Breast epithelium (tissue), 4 donors: Measurements from ENCODE around the gene POP7. TPM values are rescaled to one million over a fixed set of nuclear protein-coding genes. Genes with fewer than 3 reads are reported as not detected.
A peak's percentile ranks its signal among the peaks of the same experiment; 100 is the strongest.

Experiments used
- DNase-seq, 2 donors: peaks; one replicate each; pipeline ENCODE4 v3.0.0-alpha.2; 2019; ENCODE audit warnings: low spot score in 2 of 2
- H3K27ac ChIP-seq, 2 donors: fragments of 200-600 bp; sonication (generic) in 1 of 2; one replicate each; pipeline ENCODE4 v1.5.1; 2016 to 2019; ENCODE audit warnings: mild to moderate bottlenecking in 1 of 2
- H3K27me3 ChIP-seq, 2 donors: fragments of 200-600 bp; sonication (generic) in 1 of 2; one replicate each; pipeline versions ENCODE4 v1.5.1 to v1.6.0; 2017 to 2019; ENCODE audit warnings: control low read depth in 1 of 2, mild to moderate bottlenecking in 1 of 2
- H3K36me3 ChIP-seq: fragments of 200-600 bp; one replicate; pipeline ENCODE4 v1.5.1; 2019
- H3K4me1 ChIP-seq, 2 donors: fragments of 200-600 bp; sonication (generic); one replicate each; pipeline ENCODE4 v1.5.1; 2016 to 2019; ENCODE audit warnings: control low read depth in 1 of 2
- H3K4me3 ChIP-seq, 3 donors: fragments of 200-600 bp; sonication (generic); 1 replicate in 2 of 3; 2 replicates in 1 of 3; pipeline ENCODE4 v1.5.1; 2016 to 2019; ENCODE audit warnings: mild to moderate bottlenecking in 3 of 3, moderate library complexity in 2 of 3
- H3K9me3 ChIP-seq, 2 donors: fragments of 200-600 bp; sonication (generic) in 1 of 2; one replicate each; pipeline ENCODE4 v1.5.1; 2016 to 2019; ENCODE audit warnings: control low read depth in 1 of 2
- POLR2A ChIP-seq: fragments of 450-650 bp; IDR thresholded peaks from one replicate; pipeline ENCODE4 v1.6.1; 2016; ENCODE audit warnings: antibody characterized with exemption, mild to moderate bottlenecking, moderate library complexity
- POLR2AphosphoS5 ChIP-seq, 3 donors: sonication (generic); formaldehyde crosslinking; IDR thresholded peaks; one replicate each; pipeline ENCODE4 v1.6.1; 2017; ENCODE audit warnings: antibody characterized with exemption in 3 of 3
- intact Hi-C: fragments of 100-400 bp; cut with DNase I; formaldehyde crosslinking; loops from one replicate; pipeline ENCODE4 v1.15.1; 2023; ENCODE audit warnings: low total_unique reads
- total RNA-seq, 3 donors: library from RNA; depleted of rRNA; stranded (reverse); fragments of >200 nt; gene quantifications; one replicate each; pipeline ENCODE4 v1.1.0, GENCODE V29; 2016
- TF ChIP-seq, protein P1 (sequence below), 3 donors: fragments of 450-650 bp; IDR thresholded peaks; one replicate each; pipeline ENCODE4 v1.5.1; 2016 to 2017; ENCODE audit warnings: antibody characterized with exemption in 3 of 3, mild to moderate bottlenecking in 3 of 3, moderate library complexity in 3 of 3

Gene POP7
- total RNA-seq, 3 donors from 2014 or later, result 25.8 to 28.2 (median 27.4) TPM

- Histone ChIP-seq H3K27me3 (no peaks in the 10 kb centered on the region), H3K36me3 (peaks cover 35% of the 10 kb centered on the region), H3K27ac (peak overlapping the region in 1 of 2 donors; percentile 45), H3K4me3 (no peak overlapping the region), H3K4me1 (peaks cover 0 to 5% of the 10 kb centered on the region in 2 donors), H3K9me3 (no peaks in the 10 kb centered on the region)
- intact Hi-C loops, result loop anchor here (5.0 to 10.0 kb wide), 2 partner anchors 112 to 209 kb away; partner anchors contain the start of genes SAP25 and TSC22D4
- TF ChIP-seq POLR2A, result no peak
- TF ChIP-seq, protein P1, sequence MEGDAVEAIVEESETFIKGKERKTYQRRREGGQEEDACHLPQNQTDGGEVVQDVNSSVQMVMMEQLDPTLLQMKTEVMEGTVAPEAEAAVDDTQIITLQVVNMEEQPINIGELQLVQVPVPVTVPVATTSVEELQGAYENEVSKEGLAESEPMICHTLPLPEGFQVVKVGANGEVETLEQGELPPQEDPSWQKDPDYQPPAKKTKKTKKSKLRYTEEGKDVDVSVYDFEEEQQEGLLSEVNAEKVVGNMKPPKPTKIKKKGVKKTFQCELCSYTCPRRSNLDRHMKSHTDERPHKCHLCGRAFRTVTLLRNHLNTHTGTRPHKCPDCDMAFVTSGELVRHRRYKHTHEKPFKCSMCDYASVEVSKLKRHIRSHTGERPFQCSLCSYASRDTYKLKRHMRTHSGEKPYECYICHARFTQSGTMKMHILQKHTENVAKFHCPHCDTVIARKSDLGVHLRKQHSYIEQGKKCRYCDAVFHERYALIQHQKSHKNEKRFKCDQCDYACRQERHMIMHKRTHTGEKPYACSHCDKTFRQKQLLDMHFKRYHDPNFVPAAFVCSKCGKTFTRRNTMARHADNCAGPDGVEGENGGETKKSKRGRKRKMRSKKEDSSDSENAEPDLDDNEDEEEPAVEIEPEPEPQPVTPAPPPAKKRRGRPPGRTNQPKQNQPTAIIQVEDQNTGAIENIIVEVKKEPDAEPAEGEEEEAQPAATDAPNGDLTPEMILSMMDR (IDR thresholded peaks at IDR 0.05), result no peak
- no peak for TF ChIP-seq POLR2AphosphoS5 (IDR thresholded peaks at IDR 0.05)
- no peak for DNase-seq
Measured at GRCh38 chr7:100686201-100686821, 19.6 kb upstream of the POP7 start.

- TF ChIP-seq POLR2A (no peak), POLR2AphosphoS5 (IDR thresholded peaks at IDR 0.05) (no peak)
- TF ChIP-seq, protein P1 (IDR thresholded peaks at IDR 0.05), result no peak
- Histone ChIP-seq H3K4me3 (no peak overlapping the region), H3K36me3 (peaks cover 31% of the 10 kb centered on the region), H3K4me1 (peaks cover 0 to 5% of the 10 kb centered on the region in 2 donors), H3K27ac (peak overlapping the region in 1 of 2 donors; percentile 45), H3K9me3 (no peaks in the 10 kb centered on the region), H3K27me3 (no peaks in the 10 kb centered on the region)
- intact Hi-C loops, result loop anchor here (5.0 to 10.0 kb wide), 2 partner anchors 112 to 210 kb away; partner anchors contain the start of genes SAP25 and TSC22D4
- DNase-seq, result no peak
Measured at GRCh38 chr7:100686822-100687211, 19.1 kb upstream of the POP7 start.

- peak overlapping the region; percentile 41 to 45 for H3K27ac ChIP-seq
- H3K36me3 ChIP-seq, result peaks cover 26% of the 10 kb centered on the region
Measured at GRCh38 chr7:100687261-100687660, 18.7 kb upstream of the POP7 start.

DNA sequence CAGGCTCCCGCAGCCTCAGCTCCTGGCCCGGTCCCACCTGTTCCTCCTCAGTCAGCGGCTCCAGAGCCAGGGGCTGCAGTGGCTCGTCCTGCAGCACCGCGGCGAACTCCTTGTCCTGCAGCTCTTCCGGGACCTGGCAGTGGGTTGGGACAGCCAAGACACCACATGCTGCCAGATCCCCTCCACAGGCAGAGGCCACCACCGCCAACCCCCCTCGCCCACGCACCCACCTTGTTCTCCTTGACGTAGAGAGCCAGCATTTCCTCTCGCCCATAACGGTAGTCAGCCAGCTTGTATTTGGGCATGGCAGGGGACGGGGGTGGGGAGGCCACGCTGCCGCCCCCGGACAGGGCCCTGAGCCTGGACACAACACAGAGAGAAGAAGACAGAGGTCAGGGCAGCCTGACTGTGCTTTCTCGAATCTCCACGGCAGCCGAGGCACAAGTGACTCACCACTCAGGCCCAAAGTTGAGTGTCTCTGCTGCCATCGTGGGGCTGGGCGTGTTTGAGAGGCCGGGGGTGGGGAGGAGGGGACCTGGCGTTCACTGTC, 18.1 kb upstream of the POP7 start:
- H3K36me3 ChIP-seq, result peaks cover 26% of the 10 kb centered on the region

More at GRCh38 chr7:100687261-100687660, 18.7 kb upstream of the POP7 start:
- H3K27me3 ChIP-seq, result no peaks in the 10 kb centered on the region
- no peak overlapping the region for H3K4me3 ChIP-seq
- intact Hi-C loops, result loop anchor here (5.0 to 10.0 kb wide), 2 partner anchors 112 to 210 kb away; partner anchors contain the start of genes SAP25 and TSC22D4
- TF ChIP-seq, protein P1 (IDR thresholded peaks at IDR 0.05), result no peak
- no peak for TF ChIP-seq POLR2AphosphoS5 (IDR thresholded peaks at IDR 0.05)
- no peak for TF ChIP-seq POLR2A
- DNase-seq, result no peak
- peaks cover 0 to 10% of the 10 kb centered on the region in 2 donors for H3K4me1 ChIP-seq
- H3K9me3 ChIP-seq, result no peaks in the 10 kb centered on the region

DNA sequence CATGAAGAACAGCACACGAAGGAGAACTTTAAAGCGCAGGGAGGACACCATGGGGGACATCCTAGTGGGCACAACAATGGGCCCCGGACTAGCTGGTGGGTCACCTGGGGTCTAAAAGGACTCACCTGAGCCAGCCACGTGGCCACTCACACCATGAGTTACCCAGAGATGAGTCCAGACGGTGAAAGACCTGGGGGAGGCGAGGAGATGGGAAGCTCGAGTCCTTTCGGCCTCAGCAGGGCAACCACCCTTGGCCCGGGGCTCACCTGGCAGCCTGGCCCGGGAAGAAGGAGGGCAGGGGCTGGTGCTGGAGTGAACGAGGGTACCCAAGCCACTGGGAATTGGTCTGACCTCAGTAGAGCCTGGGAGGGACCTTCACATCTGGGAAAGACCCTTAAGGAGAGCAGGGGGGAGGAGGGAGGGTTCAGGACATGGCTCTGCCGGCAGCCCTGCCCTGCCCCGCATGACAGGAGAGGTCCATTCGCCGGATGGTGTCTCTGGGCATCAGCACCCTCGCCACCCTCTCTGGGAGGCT, 17.5 kb upstream of the POP7 start:
- Histone ChIP-seq H3K36me3 (peaks cover 20% of the 10 kb centered on the region), H3K4me3 (peak overlapping the region in 1 of 3 donors; percentile 10), H3K27me3 (no peaks in the 10 kb centered on the region), H3K9me3 (no peaks in the 10 kb centered on the region), H3K4me1 (peaks cover 4 to 14% of the 10 kb centered on the region in 2 donors), H3K27ac (peak overlapping the region; percentile 41 to 45)
- intact Hi-C loops, result loop anchor here (5.0 to 10.0 kb wide), 2 partner anchors 114 to 211 kb away; partner anchors contain the start of genes SAP25 and TSC22D4
- TF ChIP-seq, protein P1 (IDR thresholded peaks at IDR 0.05), result no peak
- no peak for TF ChIP-seq POLR2A
- TF ChIP-seq POLR2AphosphoS5 (IDR thresholded peaks at IDR 0.05), result no peak
- DNase-seq, result no peak

More for the DNA sequence above, 18.1 kb upstream of the POP7 start:
- Histone ChIP-seq H3K4me3 (peak overlapping the region in 1 of 3 donors; percentile 10), H3K27me3 (no peaks in the 10 kb centered on the region), H3K9me3 (no peaks in the 10 kb centered on the region), H3K27ac (peak overlapping the region; percentile 41 to 45), H3K4me1 (peaks cover 3 to 14% of the 10 kb centered on the region in 2 donors)
- intact Hi-C loops, result loop anchor here (5.0 to 10.0 kb wide), 2 partner anchors 113 to 211 kb away; partner anchors contain the start of genes SAP25 and TSC22D4
- TF ChIP-seq POLR2A (no peak), POLR2AphosphoS5 (IDR thresholded peaks at IDR 0.05) (no peak)
- no peak for DNase-seq
